ENCODE data around the gene GART. TPM values are rescaled to one million over a fixed set of nuclear protein-coding genes. Genes with fewer than 3 reads are reported as not detected.

The GART gene
- polyA plus RNA-seq, 3 donors, result 7.4 to 28.6 (median 26.1) TPM

GRCh38 chr21:33561373-33561772 is 19.5 kb upstream of the GART start:
- Histone ChIP-seq H2AFZ (ENCODE audit: insufficient read depth, low read depth, low read length, poor library complexity, severe bottlenecking) (no peak overlapping the region), H3K27me3 (ENCODE audit: control insufficient read depth in 2 of 2, insufficient read depth in 2 of 2, low read length in 2 of 2) (no peaks in the 10 kb centered on the region), H3K4me3 (replicated peaks in 1 of 3; ENCODE audit: low read depth in 2 of 3, low read length in 3 of 3) (no peak overlapping the region), H4K20me1 (ENCODE audit: insufficient read depth, low read length) (peaks cover 96% of the 10 kb centered on the region), H3K4me1 (ENCODE audit: control insufficient read depth in 1 of 2, insufficient read depth in 2 of 2, low read length in 2 of 2) (no peaks in the 10 kb centered on the region), H3K9me3 (replicated peaks in 1 of 2; ENCODE audit: control insufficient read depth in 1 of 2, insufficient read depth in 1 of 2, low read length in 2 of 2) (no peaks in the 10 kb centered on the region), H3K36me3 (replicated peaks in 1 of 2; ENCODE audit: control insufficient read depth in 1 of 2, insufficient read depth in 2 of 2, low read length in 2 of 2) (peaks cover 80 to 97% of the 10 kb centered on the region in 2 donors), H3K9ac (ENCODE audit: insufficient read depth, low read length, poor library complexity, severe bottlenecking) (no peak overlapping the region), H3K27ac (ENCODE audit: low read depth in 1 of 2, low read length in 2 of 2) (no peak overlapping the region), H3K4me2 (replicated peaks; ENCODE audit: extremely low read depth, low read length, poor library complexity, severe bottlenecking) (no peak overlapping the region), H3K79me2 (ENCODE audit: insufficient read depth, low read length) (peaks cover 87% of the 10 kb centered on the region)
- Mint-ChIP-seq H3K36me3 (peaks cover 56 to 79% of the 10 kb centered on the region in 2 donors), H3K27ac (peak overlapping the region in 1 of 7 donors; percentile 58), H3K27me3 (ENCODE audit: low read depth in 3 of 3) (no peaks in the 10 kb centered on the region), H3K4me1 (no peaks in the 10 kb centered on the region), H3K4me3 (no peak overlapping the region), H3K9me3 (peaks cover 0 to under 1% (median 0%) of the 10 kb centered on the region in 7 donors)
- DNase-seq, result no peak
- intact Hi-C loops (cut with micrococcal nuclease), result no loop called here
- WGBS (ENCODE audit: insufficient coverage), result 100% methylated on average over 1 of the region's 2 CpGs
- TF ChIP-seq, protein P1, sequence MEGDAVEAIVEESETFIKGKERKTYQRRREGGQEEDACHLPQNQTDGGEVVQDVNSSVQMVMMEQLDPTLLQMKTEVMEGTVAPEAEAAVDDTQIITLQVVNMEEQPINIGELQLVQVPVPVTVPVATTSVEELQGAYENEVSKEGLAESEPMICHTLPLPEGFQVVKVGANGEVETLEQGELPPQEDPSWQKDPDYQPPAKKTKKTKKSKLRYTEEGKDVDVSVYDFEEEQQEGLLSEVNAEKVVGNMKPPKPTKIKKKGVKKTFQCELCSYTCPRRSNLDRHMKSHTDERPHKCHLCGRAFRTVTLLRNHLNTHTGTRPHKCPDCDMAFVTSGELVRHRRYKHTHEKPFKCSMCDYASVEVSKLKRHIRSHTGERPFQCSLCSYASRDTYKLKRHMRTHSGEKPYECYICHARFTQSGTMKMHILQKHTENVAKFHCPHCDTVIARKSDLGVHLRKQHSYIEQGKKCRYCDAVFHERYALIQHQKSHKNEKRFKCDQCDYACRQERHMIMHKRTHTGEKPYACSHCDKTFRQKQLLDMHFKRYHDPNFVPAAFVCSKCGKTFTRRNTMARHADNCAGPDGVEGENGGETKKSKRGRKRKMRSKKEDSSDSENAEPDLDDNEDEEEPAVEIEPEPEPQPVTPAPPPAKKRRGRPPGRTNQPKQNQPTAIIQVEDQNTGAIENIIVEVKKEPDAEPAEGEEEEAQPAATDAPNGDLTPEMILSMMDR (IDR thresholded peaks at IDR 0.05), result no peak

DNA sequence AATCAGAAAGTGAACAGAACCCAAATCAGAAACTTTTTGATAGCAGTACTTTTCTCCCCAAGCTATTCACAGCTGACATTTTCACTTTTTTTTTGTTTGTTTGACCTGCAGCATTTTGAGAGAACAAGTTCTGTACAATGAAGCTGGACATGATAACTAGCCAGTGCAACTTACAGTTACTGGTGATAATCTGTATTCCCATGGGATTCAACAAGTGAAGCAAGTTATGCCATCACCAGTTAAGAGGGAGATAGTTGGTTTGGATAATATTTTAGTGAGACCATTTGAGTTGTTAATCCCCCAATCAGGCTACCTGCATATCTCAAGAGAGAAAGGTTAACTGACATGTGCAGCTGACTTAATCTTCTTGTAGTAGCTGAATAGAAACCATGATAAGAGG is 19.0 kb upstream of the GART start:
- Histone ChIP-seq H4K20me1 (ENCODE audit: insufficient read depth, low read length) (peaks cover 100% of the 10 kb centered on the region), H2AFZ (ENCODE audit: insufficient read depth, low read depth, low read length, poor library complexity, severe bottlenecking) (no peak overlapping the region), H3K4me1 (ENCODE audit: control insufficient read depth in 1 of 2, insufficient read depth in 2 of 2, low read length in 2 of 2) (no peaks in the 10 kb centered on the region), H3K27me3 (ENCODE audit: control insufficient read depth in 2 of 2, insufficient read depth in 2 of 2, low read length in 2 of 2) (no peaks in the 10 kb centered on the region), H3K4me3 (replicated peaks in 1 of 3; ENCODE audit: low read depth in 2 of 3, low read length in 3 of 3) (no peak overlapping the region), H3K79me2 (ENCODE audit: insufficient read depth, low read length) (peaks cover 91% of the 10 kb centered on the region), H3K9ac (ENCODE audit: insufficient read depth, low read length, poor library complexity, severe bottlenecking) (no peak overlapping the region), H3K9me3 (replicated peaks in 1 of 2; ENCODE audit: control insufficient read depth in 1 of 2, insufficient read depth in 1 of 2, low read length in 2 of 2) (no peaks in the 10 kb centered on the region), H3K36me3 (replicated peaks in 1 of 2; ENCODE audit: control insufficient read depth in 1 of 2, insufficient read depth in 2 of 2, low read length in 2 of 2) (peaks cover 83 to 100% of the 10 kb centered on the region in 2 donors), H3K4me2 (replicated peaks; ENCODE audit: extremely low read depth, low read length, poor library complexity, severe bottlenecking) (no peak overlapping the region), H3K27ac (ENCODE audit: low read depth in 1 of 2, low read length in 2 of 2) (no peak overlapping the region)
- Mint-ChIP-seq H3K27ac (peak overlapping the region in 2 of 7 donors; percentile 33 to 58), H3K36me3 (peaks cover 60 to 83% of the 10 kb centered on the region in 2 donors), H3K4me3 (no peak overlapping the region), H3K9me3 (peaks cover 0 to 2% (median 0%) of the 10 kb centered on the region in 7 donors), H3K4me1 (no peaks in the 10 kb centered on the region), H3K27me3 (ENCODE audit: low read depth in 3 of 3) (no peaks in the 10 kb centered on the region)
- no peak for DNase-seq
- TF ChIP-seq, protein P1 (IDR thresholded peaks at IDR 0.05), result no peak
- intact Hi-C loops (cut with micrococcal nuclease), result no loop called here
